Activated gamma-delta T cell treated with anti-CD3 and anti-CD28 coated beads, Interleukin-2, amount 50 U/mL, for 16 hours (primary cell): ENCODE measurements around the gene CCZ1.
A peak's percentile ranks its signal among the peaks of the same experiment; 100 is the strongest.
"Not testable (repeated sequence)": the region's sequence is repeated elsewhere in the genome, so short reads cannot be mapped to it uniquely, and the experiment has no call there.

Source experiments
- DNase-seq: peaks from one replicate; pipeline ENCODE4 v3.0.0-alpha.2; 2020; ENCODE audit warnings: low read depth

The CCZ1 gene

DNA sequence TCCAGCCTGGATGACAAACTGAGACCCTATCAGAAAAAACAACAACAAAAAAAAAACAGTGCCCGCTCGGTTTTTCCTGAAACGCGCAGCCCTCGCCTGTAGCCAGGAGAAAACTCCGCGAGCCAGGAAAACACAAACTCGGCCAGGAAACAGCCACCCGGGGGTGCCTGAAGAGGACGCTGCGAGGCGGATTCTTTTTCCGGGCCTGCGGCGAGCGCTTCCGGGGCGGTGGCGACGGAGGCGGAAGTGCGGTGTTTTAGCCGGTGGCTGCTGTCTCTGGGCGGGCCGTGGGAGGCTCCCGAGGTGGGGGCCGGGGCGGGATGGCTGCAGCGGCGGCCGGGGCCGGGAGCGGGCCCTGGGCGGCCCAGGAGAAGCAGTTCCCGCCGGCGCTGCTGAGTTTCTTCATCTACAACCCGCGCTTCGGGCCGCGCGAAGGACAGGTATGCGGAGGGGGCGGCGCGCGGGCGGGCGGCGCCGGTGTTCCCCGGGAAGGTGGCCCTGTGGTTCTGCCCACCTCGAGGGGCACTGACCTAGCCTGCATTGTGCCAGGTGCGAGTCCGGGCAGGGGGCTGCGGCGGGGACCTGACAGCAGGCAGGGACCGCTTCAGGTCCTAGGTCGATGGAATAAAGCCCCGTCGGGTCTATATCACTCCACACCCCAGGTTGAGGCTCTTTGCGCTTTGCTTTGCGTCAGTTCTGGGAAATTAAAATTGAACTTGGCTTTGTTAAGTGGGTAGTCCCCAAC is at the start of gene CCZ1:
TSS of gene CCZ1 (plus strand) at position 254 of the 745 bp plus-strand sequence. CDS start at position 321, 67 bp downstream.
- DNase-seq: peak; percentile 55

DNA sequence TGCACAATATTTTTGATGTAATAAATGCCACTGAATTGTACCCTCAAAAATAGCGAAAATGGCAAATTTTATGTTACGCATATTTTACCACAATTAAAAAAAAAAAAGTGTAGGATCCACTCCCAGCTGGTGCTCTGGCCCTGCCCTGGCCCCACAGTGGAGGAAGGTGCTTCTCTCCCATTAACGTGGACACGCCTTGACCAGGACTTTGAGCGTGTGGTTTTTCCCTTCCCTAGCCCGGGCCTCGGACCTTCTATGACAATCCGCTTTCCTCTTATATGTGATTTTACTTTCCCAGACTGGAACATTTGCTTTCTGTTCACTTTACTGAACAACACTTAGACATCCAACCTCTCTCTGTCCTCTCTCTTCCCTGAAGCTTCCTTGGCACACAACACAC is 47.6 kb upstream of the CCZ1 start:
- no peak for DNase-seq

- DNase-seq: no peak
Observed at GRCh38 chr7:5854738-5855137, 43.8 kb upstream of the CCZ1 start.

DNA sequence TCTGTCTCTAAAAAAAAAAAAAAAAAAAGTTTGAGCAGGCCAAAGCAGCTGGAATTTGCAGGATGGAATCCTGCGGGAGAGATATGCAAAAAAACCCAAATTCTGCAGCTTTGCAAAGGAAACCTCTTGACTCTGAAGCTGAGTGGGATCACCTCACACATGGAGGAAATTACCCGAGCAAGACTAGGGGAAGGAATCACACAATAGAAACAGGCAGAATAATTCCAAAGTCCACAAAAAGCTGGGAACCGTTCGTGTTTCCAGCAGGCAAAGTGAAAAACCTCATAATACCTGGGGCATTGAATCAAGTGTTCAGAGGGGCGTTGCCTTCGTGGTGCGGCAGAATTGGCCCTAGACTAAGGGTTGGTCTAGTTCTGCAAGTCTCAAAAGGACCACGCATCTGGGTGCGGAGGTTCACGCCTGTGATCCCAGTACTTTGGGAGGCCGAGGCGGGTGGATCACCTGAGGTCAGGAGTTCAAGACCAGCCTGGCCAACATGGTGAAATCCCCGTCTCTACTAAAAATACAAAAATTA is 41.4 kb upstream of the CCZ1 start:
- not testable (repeated sequence) for DNase-seq

DNA sequence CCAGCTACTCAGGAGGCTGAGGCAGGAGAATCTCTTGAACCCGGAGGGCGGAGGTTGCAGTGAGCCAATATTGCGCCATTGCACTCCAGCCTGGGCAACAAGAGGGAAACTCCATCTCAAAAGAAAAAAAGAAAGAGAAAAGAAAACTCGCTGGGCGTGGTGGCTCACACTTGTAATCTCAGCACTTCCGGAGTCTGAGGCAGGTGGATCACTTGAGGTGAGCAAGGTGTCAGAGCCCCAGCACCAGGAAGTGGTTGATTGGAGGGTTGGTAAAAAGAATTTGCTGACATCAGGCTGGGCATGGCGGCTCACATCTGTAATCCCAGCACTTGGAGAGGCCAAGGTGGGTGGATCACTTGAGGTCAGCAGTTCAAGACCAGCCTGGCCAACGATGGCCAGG is 40.0 kb upstream of the CCZ1 start:
- DNase-seq: peak; percentile 24

- DNase-seq: not testable (repeated sequence)
Observed at GRCh38 chr7:5861281-5861680, 37.3 kb upstream of the CCZ1 start.

- not testable (repeated sequence) for DNase-seq
Observed at GRCh38 chr7:5862753-5863366, 35.7 kb upstream of the CCZ1 start.

GRCh38 chr7:5865279-5865931 is 33.1 kb upstream of the CCZ1 start:
- not testable (repeated sequence) for DNase-seq

DNA sequence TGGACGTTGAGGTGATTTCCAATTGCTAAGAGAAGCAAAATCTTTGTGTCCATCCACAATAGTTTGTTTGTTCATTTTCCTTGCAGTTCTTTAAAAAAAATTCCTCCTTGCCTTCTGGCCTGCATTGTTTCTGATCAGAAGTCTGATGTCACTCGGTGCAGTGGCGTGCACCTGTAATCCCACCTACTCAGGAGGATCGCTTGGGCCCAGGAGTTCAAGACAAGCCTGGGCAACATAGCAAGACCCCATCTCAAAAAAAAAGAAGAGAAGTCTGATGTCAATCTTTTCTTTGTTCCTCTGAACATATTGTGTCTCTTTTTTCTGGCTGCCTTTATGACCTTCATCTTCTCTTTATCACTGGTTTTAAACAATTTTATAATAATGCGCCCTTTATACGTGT is 31.5 kb upstream of the CCZ1 start:
- DNase-seq: no peak

GRCh38 chr7:5868928-5869341 is 29.6 kb upstream of the CCZ1 start:
- not testable (repeated sequence) for DNase-seq

DNA sequence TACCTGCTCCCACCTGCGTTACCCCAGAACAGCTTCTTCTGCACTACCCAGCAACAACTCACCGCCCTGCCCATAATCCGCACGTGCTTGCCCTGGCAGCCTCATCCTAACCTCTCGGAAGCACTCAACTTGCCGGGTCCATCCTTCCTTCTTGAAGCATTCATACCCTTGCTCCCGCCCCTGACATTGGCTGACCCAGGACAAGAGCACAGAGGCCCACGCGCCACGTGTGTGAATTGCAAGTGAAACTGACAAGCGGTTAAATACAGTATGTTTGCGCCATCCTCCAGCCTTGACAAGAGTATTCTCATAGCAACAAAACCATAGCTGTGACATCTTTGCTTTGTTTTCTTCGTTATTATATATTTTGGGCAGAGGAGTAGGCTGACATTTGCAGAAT is 28.8 kb upstream of the CCZ1 start:
- DNase-seq: no peak

DNA sequence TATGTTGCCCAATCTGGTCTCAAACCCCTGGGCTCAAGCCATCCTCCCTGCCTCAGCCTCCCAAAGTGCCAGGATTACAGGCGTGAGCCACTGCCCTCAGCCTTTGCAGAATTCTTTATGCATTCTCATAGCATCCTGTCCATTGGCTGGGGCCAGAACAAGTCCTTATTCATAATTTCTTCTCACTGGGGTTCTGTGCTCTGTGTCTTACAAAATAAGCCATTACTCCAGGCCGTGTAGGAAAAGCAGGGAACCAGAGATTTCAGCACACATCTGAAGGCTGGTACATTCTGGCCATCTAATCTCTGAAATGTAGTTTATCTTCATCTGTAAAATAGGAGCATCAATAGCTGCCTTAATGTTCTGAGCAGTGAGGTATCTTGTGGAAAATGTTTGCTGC is 28.2 kb upstream of the CCZ1 start:
- no peak for DNase-seq

DNA sequence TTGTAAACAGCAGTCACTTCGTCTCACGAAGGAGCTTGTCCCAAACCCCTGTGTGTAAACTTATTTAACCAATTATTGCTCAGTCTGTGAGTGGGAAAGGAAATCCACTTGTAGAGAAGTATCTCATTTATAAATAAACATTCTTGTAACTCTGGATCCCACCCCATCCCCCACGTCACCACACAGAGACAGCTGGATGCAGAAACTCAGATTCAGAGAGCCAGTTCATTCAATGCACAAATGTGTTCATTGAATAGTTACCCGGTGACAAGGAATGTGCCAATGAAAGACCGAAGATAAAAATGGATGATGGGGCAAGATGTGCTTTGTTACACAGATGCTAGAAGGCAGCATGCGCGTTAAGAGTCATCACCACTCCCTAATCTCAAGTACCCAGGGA is 26.2 kb upstream of the CCZ1 start:
- no peak for DNase-seq

DNA sequence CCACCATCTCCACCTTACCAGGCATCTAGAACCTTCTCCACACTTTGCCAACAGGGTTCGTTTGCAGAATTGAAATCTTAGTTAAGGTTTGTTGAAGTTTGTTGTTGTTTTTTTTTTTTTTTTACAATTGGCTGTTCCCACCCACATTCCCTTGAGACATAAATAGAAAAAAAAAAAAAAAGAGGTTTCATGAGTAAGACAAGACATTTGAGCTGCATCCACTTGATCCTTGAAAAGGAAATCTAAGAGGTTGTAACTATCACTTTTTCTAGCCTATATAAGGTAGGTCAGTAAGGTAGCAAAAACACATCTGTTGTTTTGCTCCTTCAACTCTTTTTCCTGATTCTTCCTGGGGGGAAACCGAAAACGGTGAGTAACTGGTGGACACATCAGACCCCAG is 18.9 kb upstream of the CCZ1 start:
- DNase-seq: not testable (repeated sequence)

GRCh38 chr7:5880106-5880505 is 18.4 kb upstream of the CCZ1 start:
- not testable (repeated sequence) for DNase-seq

DNA sequence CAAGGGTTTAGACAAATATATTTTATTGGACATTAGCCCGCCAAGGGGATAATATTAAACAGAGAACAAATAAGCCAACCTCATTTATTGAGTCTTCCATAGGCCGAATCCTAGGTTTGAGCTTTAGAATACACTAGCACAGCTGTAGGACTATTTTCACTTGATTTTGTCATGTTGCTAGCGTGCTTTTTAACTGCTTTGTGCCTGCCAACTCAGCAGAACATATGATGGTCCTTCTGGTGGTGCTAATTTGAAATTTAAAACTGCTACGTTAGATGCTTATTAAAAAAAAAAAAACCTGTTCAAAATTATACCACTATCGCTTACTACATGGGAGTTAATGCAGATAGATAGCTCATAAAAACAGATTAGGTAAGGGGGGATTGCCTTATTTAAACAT is 14.1 kb upstream of the CCZ1 start:
- not testable (repeated sequence) for DNase-seq

GRCh38 chr7:5888021-5888420 is 10.5 kb upstream of the CCZ1 start:
- not testable (repeated sequence) for DNase-seq

DNA sequence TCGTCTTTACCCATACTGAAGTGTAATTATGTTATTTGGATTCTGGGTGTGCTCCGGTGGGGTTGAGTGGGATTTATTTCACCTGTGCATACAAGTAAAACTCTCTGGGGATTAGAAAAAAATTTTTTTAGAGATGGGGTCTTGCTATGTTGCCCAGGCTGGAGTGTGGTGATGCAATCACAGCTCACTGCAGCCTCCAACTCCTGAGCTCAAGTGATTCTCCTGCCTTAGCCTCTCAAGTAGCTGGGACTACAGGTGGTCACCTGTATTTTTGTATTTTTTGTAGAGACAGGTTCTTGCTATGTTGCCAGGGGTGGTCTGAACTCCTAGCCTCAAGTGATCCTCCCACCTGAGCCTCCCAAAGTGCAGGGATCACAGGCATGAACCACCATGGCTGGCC is 8.3 kb upstream of the CCZ1 start:
- DNase-seq: not testable (repeated sequence)

- no peak for DNase-seq
Observed at GRCh38 chr7:5892498-5892897, 6.0 kb upstream of the CCZ1 start.

- DNase-seq: not testable (repeated sequence)
Observed at GRCh38 chr7:5897369-5897919, 1.1 kb upstream of the CCZ1 start.

DNA sequence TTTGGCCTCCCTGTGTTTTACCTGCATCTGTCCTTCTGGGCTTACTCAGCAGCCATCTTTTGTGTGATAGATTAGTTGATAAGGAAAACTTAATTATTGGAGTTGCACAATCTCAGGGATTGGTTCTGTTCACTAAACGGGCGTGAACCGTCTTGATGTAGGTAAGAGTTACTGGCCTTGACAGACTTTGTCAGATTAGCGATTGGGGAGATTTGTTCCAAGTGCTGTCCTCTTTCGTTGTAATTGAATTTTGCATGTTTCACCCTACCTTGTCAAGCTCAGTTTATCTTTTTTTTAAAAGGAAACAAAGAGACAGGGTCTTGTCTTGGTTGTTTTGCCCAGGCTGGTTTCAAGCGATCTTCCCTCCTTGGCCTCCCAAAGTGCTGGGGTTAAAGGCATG is 4.5 kb downstream of the CCZ1 start:
- DNase-seq: not testable (repeated sequence)

DNA sequence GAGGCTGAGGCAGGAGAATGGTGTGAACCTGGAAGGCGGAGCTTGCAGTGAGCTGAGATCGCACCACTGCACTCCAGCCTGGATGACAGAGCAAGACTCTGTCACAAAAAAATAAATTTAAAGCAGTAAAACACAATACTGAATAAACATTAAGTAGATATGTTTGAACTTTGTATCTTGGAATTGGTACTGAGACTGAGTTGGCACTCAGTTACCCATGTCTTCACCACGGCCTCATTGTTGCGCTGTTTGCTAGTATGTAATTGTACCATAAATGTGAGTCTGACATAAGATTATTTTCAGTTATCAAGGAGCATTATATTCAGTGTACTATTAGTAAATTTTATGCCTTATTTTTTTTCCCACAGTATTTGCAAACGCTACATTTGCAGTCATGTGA is 6.2 kb downstream of the CCZ1 start:
- DNase-seq: not testable (repeated sequence)

- not testable (repeated sequence) for DNase-seq
Observed at GRCh38 chr7:5908835-5909234, 10.3 kb downstream of the CCZ1 start.
